Left lung (tissue), 10 donors: ENCODE measurements around the gene FGF14. TPM values are rescaled to one million over a fixed set of nuclear protein-coding genes. Genes with fewer than 3 reads are reported as not detected.

Source experiments
- ATAC-seq: fragments of 200-7000 bp; cut with Tn5 transposase; one replicate; pipeline ENCODE4 v1.9.1; 2020; ENCODE audit warnings: moderate library complexity
- DNase-seq, 4 donors: peaks; one replicate each; pipeline ENCODE4 v3.0.0-alpha.2; 2013 to 2020
- H3K27ac ChIP-seq, 2 donors: fragments of 200-600 bp; sonication (generic) in 1 of 2; one replicate each; pipeline versions ENCODE4 v1.5.0 to v1.8.0; 2020 to 2021
- H3K27me3 ChIP-seq, 2 donors: fragments of 200-600 bp; sonication (generic) in 1 of 2; one replicate each; pipeline versions ENCODE4 v1.5.0 to v1.8.0; 2020 to 2021
- H3K36me3 ChIP-seq, 2 donors: fragments of 200-600 bp; sonication (generic) in 1 of 2; one replicate each; pipeline versions ENCODE4 v1.5.0 to v1.8.0; 2020 to 2021
- H3K4me1 ChIP-seq, 2 donors: fragments of 200-600 bp; one replicate each; pipeline ENCODE4 v1.8.0; 2021
- H3K4me3 ChIP-seq, 2 donors: fragments of 200-600 bp; sonication (generic) in 1 of 2; one replicate each; pipeline versions ENCODE4 v1.5.0 to v1.8.0; 2020 to 2021; ENCODE audit warnings: mild to moderate bottlenecking in 1 of 2
- H3K9me3 ChIP-seq, 2 donors: fragments of 200-600 bp; sonication (generic) in 1 of 2; one replicate each; pipeline versions ENCODE4 v1.5.0 to v1.8.0; 2020 to 2021
- CTCF ChIP-seq, 2 donors: fragments of 200-600 bp; sonication (generic) in 1 of 2; IDR thresholded peaks; one replicate each; pipeline versions ENCODE4 v1.5.0 to v1.8.0; 2021; ENCODE audit warnings: antibody characterized with exemption in 2 of 2
- intact Hi-C, 2 donors: fragments of 100-400 bp; cut with DNase I; formaldehyde crosslinking; loops; one replicate each; pipeline versions ENCODE4 v1.11.2 to v1.14.2; 2022
- polyA plus RNA-seq, 6 donors: library from polyadenylated mRNA; unstranded; fragments of 120-200 nt; gene quantifications; one replicate each; pipeline ENCODE4 v1.2.1, GENCODE V29; 2013; ENCODE audit not compliant: insufficient read length in 6 of 6
- total RNA-seq, 2 donors: library from RNA; stranded (reverse); fragmentation: NEBNext Ultra II Directional; extraction: Animal tissue kit (Norgen Biotek cat#: 25700); gene quantifications; one replicate each; pipeline ENCODE4 v1.2.1, GENCODE V29; 2021
- donor health status: DM: no; HTN: yes; CAD: no.
- donor health status: DM: no; HTN: no; CAD: no.

FGF14 gene
- total and polyA plus RNA-seq, 8 donors, result 0.45 to 3.4 (median 0.78) TPM

- Histone ChIP-seq H3K4me3 (no peak overlapping the region), H3K27me3 (no peaks in the 10 kb centered on the region), H3K36me3 (no peaks in the 10 kb centered on the region), H3K27ac (no peak overlapping the region), H3K4me1 (no peaks in the 10 kb centered on the region), H3K9me3 (peaks cover 0 to 2% of the 10 kb centered on the region in 2 donors)
- no peak for TF ChIP-seq CTCF (IDR thresholded peaks at IDR 0.05)
- DNase-seq (no peak), ATAC-seq (no peak)
- intact Hi-C loops, result no loop called here
These were observed 232.3 kb downstream of the FGF14 start for GRCh38 chr13:102169471-102170015.

GRCh38 chr13:102152790-102153189, 249.1 kb downstream of the FGF14 start:
- intact Hi-C loops, result no loop called here
- Histone ChIP-seq H3K27me3 (no peaks in the 10 kb centered on the region), H3K4me3 (no peak overlapping the region), H3K27ac (no peak overlapping the region), H3K9me3 (no peaks in the 10 kb centered on the region), H3K4me1 (no peaks in the 10 kb centered on the region), H3K36me3 (no peaks in the 10 kb centered on the region)
- no peak for ATAC-seq
- no peak for TF ChIP-seq CTCF (IDR thresholded peaks at IDR 0.05)
- DNase-seq, result no peak

GRCh38 chr13:102147353-102147752, 254.5 kb downstream of the FGF14 start:
- Histone ChIP-seq H3K4me3 (no peak overlapping the region), H3K27ac (no peak overlapping the region), H3K9me3 (no peaks in the 10 kb centered on the region), H3K4me1 (no peaks in the 10 kb centered on the region), H3K36me3 (no peaks in the 10 kb centered on the region), H3K27me3 (no peaks in the 10 kb centered on the region)
- ATAC-seq, result no peak
- no peak for DNase-seq
- TF ChIP-seq CTCF (IDR thresholded peaks at IDR 0.05), result no peak
- intact Hi-C loops, result no loop called here

GRCh38 chr13:102145750-102146149, 256.1 kb downstream of the FGF14 start:
- no peak for TF ChIP-seq CTCF (IDR thresholded peaks at IDR 0.05)
- Histone ChIP-seq H3K4me3 (no peak overlapping the region), H3K4me1 (no peaks in the 10 kb centered on the region), H3K9me3 (no peaks in the 10 kb centered on the region), H3K27me3 (no peaks in the 10 kb centered on the region), H3K36me3 (no peaks in the 10 kb centered on the region), H3K27ac (no peak overlapping the region)
- no peak for DNase-seq
- intact Hi-C loops, result no loop called here
- no peak for ATAC-seq

GRCh38 chr13:102142473-102142826, 259.4 kb downstream of the FGF14 start:
- DNase-seq (no peak), ATAC-seq (no peak)
- Histone ChIP-seq H3K4me1 (no peaks in the 10 kb centered on the region), H3K36me3 (no peaks in the 10 kb centered on the region), H3K27ac (no peak overlapping the region), H3K9me3 (no peaks in the 10 kb centered on the region), H3K27me3 (no peaks in the 10 kb centered on the region), H3K4me3 (no peak overlapping the region)
- intact Hi-C loops, result no loop called here
- no peak for TF ChIP-seq CTCF (IDR thresholded peaks at IDR 0.05)
